Activated T-cell treated with anti-CD3 and anti-CD28 coated beads for 48 hours (primary cell): ENCODE data around the gene CCDC54.

Experiments used
- DNase-seq: peaks from one replicate; pipeline ENCODE4 v3.0.0-alpha.2; 2020; ENCODE audit warnings: low read depth

Gene CCDC54

GRCh38 chr3:107392549-107393165 lies 15.4 kb downstream of the CCDC54 start:
- DNase-seq: no peak

GRCh38 chr3:107394502-107394901 lies 17.3 kb downstream of the CCDC54 start:
- DNase-seq: no peak

GRCh38 chr3:107395066-107395465 lies 17.8 kb downstream of the CCDC54 start:
- no peak for DNase-seq

GRCh38 chr3:107401301-107401700 lies 24.1 kb downstream of the CCDC54 start:
- no peak for DNase-seq

GRCh38 chr3:107402214-107402613 lies 25.0 kb downstream of the CCDC54 start:
- no peak for DNase-seq

- DNase-seq: no peak
Measured at GRCh38 chr3:107404727-107405469, 27.7 kb downstream of the CCDC54 start.

GRCh38 chr3:107407355-107407754 lies 30.1 kb downstream of the CCDC54 start:
- no peak for DNase-seq

- no peak for DNase-seq
Measured at GRCh38 chr3:107408513-107408912, 31.3 kb downstream of the CCDC54 start.

- no peak for DNase-seq
Measured at GRCh38 chr3:107409365-107409764, 32.1 kb downstream of the CCDC54 start.

GRCh38 chr3:107410606-107411005 lies 33.4 kb downstream of the CCDC54 start:
- no peak for DNase-seq

GRCh38 chr3:107411056-107411455 lies 33.8 kb downstream of the CCDC54 start:
- DNase-seq: no peak

- no peak for DNase-seq
Measured at GRCh38 chr3:107411779-107412178, 34.5 kb downstream of the CCDC54 start.

- DNase-seq: no peak
Measured at GRCh38 chr3:107412376-107412775, 35.1 kb downstream of the CCDC54 start.

GRCh38 chr3:107413264-107413663 lies 36.0 kb downstream of the CCDC54 start:
- no peak for DNase-seq

- DNase-seq: no peak
Measured at GRCh38 chr3:107414325-107414964, 37.2 kb downstream of the CCDC54 start.

GRCh38 chr3:107416138-107416537 lies 38.9 kb downstream of the CCDC54 start:
- DNase-seq: no peak

- DNase-seq: no peak
Measured at GRCh38 chr3:107416886-107417285, 39.6 kb downstream of the CCDC54 start.

- no peak for DNase-seq
Measured at GRCh38 chr3:107421170-107421792, 44.0 kb downstream of the CCDC54 start.

GRCh38 chr3:107421881-107422280 lies 44.6 kb downstream of the CCDC54 start:
- DNase-seq: no peak

GRCh38 chr3:107425033-107425432 lies 47.8 kb downstream of the CCDC54 start:
- DNase-seq: no peak

GRCh38 chr3:107426223-107426622 lies 49.0 kb downstream of the CCDC54 start:
- DNase-seq: no peak
